AG10803 (cell line): Measurements from ENCODE around the gene NELL1.

Source experiments
- DNase-seq: peaks from one replicate; pipeline ENCODE4 v3.0.0; 2010; ENCODE audit warnings: low read depth
- H3K4me3 ChIP-seq: 2 replicates; pipeline ENCODE4 v1.5.1; 2011; ENCODE audit warnings: mild to moderate bottlenecking, low read length, control low read depth
- CTCF ChIP-seq: conservative IDR thresholded peaks from 2 replicates; pipeline ENCODE4 v1.5.1; 2011; ENCODE audit warnings: mild to moderate bottlenecking, low read length, control low read depth, inconsistent platforms

The NELL1 gene

GRCh38 chr11:20631519-20632168 lies 37.7 kb upstream of the NELL1 start:
- no peak for TF ChIP-seq CTCF
- no peak overlapping the region for H3K4me3 ChIP-seq
- DNase-seq, result no peak

DNA sequence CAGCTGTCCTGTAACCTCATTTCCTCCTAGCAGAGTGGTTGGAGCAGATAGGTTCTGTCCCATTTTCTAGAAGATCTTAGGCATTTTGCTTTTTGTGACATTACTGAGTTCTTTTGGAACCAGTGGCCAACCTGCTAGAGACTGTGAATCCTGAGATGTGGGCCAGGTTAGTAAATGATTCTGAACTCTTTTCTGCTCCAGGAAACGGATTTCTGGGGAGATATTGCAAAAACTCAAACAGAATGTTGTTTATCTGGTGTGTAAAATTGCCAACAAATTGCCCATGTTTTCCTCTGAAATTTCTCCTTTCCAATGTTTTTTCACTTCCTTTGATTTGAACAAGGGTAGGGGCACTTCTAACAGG lies 37.2 kb upstream of the NELL1 start:
- no peak overlapping the region for H3K4me3 ChIP-seq
- DNase-seq, result no peak
- no peak for TF ChIP-seq CTCF

- H3K4me3 ChIP-seq, result no peak overlapping the region
- TF ChIP-seq CTCF, result no peak
- no peak for DNase-seq
Observed at GRCh38 chr11:20634044-20634443, 35.3 kb upstream of the NELL1 start.

DNA sequence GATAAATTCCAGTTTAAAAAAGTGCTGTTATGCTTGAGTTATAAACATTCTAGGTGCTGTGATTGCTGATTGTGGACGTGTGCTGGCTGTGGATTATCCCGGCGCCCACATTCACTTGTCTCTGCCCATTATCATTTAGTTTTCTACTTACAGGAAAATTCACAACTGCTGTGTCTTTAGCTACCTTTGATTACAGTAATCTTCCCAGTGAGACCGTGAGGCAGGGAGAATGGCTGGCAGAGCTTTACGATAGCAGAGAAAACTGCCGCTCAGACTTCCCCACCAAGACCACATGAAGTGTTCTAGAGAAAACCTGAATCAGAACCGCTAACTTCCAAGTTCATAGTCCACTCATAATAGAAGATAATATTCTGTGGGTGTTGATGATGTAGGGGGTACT lies 34.6 kb upstream of the NELL1 start:
- no peak for TF ChIP-seq CTCF

DNA sequence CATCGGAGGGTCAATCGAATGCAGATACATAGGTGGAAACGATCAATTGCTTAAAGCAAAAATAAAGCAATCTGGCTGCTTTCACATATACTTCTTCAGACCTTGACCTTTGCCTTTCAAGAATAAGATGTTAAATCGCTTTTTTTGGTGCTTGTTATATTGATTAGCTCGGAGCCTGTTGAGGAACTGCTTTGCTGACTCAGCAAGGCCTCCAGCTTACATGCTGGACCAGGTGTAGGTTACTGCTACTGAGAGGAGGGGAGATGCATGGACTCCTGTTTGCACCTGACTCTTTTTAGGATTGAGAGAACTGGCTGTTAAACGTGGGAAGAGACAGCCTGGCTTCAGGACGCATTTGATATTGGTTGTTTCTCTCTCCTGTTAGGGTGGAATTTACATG lies 31.3 kb upstream of the NELL1 start:
- DNase-seq, result no peak
- no peak for TF ChIP-seq CTCF
- H3K4me3 ChIP-seq, result no peak overlapping the region

More for the DNA sequence above, 34.6 kb upstream of the NELL1 start:
- H3K4me3 ChIP-seq, result no peak overlapping the region
- no peak for DNase-seq

DNA sequence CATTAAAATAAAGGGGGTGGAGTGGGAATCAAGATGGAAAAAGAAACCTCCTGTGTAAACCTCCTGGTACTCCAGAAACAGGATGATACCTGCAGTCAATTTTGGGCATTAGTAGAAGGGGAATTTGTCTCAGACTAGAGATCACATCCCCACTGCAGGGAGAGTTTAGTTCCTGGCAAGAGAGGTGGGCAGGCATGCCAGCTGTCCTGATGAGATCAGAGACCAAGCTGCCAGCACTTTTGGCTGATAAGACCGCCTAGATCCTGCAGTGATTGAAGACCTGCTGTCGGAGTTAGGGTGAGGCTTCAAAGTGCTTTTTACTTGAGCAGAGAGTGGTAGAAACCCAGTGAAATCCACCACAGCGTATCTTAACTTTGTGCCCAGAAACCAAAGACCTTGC lies 29.7 kb upstream of the NELL1 start:
- DNase-seq, result no peak
- H3K4me3 ChIP-seq, result no peak overlapping the region
- no peak for TF ChIP-seq CTCF

DNA sequence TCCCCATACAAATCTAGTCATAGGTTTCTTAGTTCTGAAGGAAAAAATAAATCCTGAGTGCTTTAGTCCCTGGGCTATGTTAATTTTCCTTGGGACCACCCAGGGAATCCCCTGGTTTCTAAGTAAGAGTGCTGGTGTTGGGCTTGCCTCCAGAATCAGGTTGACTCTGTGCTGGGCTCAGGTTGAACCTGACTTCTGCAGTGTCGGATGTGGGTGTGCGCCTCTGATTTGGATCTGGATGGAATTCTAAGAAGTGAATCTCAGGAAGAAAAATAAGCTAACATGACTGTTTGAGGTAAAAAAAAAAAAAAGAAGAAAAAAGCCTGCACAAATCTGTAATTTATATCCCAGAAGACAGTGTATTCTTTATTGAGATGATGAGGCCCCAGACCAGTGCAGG lies 29.0 kb upstream of the NELL1 start:
- TF ChIP-seq CTCF, result no peak
- DNase-seq, result no peak

More for the DNA sequence above, 29.0 kb upstream of the NELL1 start:
- H3K4me3 ChIP-seq, result no peak overlapping the region
